ENCODE results near the gene RTKN.

- TF ChIP-seq POLR2AphosphoS5 (IDR thresholded peaks at IDR 0.05) (no peak), CTCF (IDR thresholded peaks at IDR 0.05) (no peak), EP300 (IDR thresholded peaks at IDR 0.05) (no peak)
These were observed 5.7 kb upstream of the RTKN start for GRCh38 chr2:74447230-74447999.

All from upper lobe of left lung (tissue), 4 donors.